ENCODE data around the gene PTGR1.
"Not testable (repeated sequence)": the region's sequence is repeated elsewhere in the genome, so short reads cannot be mapped to it uniquely, and the experiment has no call there.

Gene PTGR1

DNA sequence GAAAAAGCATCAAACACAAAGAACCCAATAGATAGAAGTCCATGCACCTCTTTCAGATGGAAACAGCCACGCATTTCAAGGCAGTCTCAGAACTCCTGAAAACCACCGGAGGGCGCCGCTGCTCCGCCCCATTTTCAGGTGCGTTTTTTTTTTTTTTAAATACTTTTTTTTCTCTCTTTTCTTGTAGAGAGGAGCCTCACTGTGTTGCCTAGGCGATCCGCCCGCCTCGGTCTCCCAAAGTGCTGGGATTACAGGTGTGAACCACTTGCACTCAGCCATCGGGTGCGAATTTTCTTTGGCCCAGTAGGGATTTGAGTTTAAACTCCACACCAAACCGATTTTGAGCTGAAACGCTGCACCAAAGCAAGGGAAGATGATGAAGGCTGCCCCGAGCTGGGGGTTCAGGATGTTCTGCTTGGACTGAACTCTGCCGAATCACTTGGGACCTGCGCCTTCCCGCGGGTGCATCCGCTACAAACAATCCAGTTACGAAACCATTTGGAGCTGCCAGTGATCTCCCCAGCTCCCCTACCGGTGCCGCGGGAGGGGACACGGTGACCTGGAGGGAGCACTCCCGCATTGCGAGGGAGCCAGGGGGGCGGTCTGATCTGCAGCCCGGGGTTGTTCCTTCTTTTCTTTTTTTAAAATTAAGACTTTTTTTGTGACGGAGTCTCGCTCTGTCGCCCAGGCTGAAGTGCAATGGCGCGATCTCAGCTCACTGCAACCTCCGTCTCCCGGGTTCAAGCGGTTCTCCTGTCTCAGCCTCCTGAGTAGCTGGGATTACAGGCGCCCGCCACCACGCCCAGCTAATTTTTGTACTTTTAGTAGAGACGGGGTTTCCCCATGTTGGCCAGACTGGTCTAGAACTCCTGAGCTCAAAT is 1.4 kb downstream of the PTGR1 start:
- H3K9me3 ChIP-seq = peaks cover 47% of the 10 kb centered on the region
- peak overlapping the region; percentile 72 for H3K4me2 ChIP-seq
- peaks cover 46% of the 10 kb centered on the region for H3K27me3 ChIP-seq
- no peak overlapping the region for H3K27ac ChIP-seq
- TF ChIP-seq Cebpa-rat (IDR thresholded peaks at IDR 0.05) = no peak
- H3K4me3 ChIP-seq = peak overlapping the region; percentile 56
- no peaks in the 10 kb centered on the region for H4K20me1 ChIP-seq
- H3K4me1 ChIP-seq = peaks cover 12% of the 10 kb centered on the region
- H3K9ac ChIP-seq = no peak overlapping the region
- H3K36me3 ChIP-seq = no peaks in the 10 kb centered on the region

DNA sequence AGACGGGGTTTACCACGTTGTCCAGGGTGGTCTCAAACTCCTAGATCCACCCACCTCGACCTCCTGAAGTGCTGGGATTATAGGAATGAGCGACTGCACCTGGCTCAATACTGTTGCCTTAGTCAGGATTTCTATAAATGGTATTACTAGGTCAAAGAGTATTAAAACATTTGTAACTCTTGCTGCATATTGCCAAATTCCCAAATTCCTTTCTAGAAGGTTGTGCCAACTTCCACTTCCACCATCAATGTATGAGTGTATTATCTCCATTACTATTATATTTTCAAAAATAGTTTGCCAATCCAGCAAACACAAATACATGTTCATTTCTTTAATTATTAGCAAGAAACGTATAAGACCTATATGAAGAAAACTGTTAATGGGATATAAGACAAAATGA is 10.6 kb downstream of the PTGR1 start:
- Histone ChIP-seq H3K4me3 (no peak overlapping the region), H3K4me2 (no peak overlapping the region), H4K20me1 (no peaks in the 10 kb centered on the region), H3K27me3 (no peaks in the 10 kb centered on the region), H3K4me1 (no peaks in the 10 kb centered on the region), H3K36me3 (no peaks in the 10 kb centered on the region), H3K27ac (no peak overlapping the region), H3K9ac (no peak overlapping the region), H3K9me3 (peaks cover 3% of the 10 kb centered on the region; the same call in 1 of the 2 replicates)
- TF ChIP-seq Cebpa-rat (IDR thresholded peaks at IDR 0.05) = no peak

DNA sequence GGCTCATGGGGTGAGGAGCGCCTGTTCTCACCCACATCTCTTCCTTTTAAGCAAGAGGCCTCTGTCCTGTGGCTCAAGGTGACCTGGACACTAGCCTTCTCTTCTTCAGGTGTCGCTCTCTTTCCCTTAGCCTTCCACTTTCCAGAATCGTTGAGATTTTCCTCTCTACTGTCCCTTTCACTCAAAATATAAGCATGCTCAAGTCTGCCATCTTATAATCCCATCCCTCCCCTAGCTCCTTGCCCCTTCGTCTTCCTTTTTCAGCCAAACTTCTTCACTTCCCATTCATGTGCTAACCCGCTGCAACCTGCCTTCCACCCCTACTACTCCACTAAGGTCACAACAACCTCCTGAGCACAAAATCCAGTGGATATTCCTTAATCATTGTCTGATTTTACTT is 13.1 kb downstream of the PTGR1 start:
- Histone ChIP-seq H3K36me3 (no peaks in the 10 kb centered on the region), H3K27ac (no peak overlapping the region), H3K4me1 (no peaks in the 10 kb centered on the region), H4K20me1 (no peaks in the 10 kb centered on the region), H3K4me2 (no peak overlapping the region), H3K27me3 (no peaks in the 10 kb centered on the region), H3K9me3 (no peaks in the 10 kb centered on the region), H3K4me3 (no peak overlapping the region), H3K9ac (no peak overlapping the region)
- TF ChIP-seq Cebpa-rat (IDR thresholded peaks at IDR 0.05) = no peak

DNA sequence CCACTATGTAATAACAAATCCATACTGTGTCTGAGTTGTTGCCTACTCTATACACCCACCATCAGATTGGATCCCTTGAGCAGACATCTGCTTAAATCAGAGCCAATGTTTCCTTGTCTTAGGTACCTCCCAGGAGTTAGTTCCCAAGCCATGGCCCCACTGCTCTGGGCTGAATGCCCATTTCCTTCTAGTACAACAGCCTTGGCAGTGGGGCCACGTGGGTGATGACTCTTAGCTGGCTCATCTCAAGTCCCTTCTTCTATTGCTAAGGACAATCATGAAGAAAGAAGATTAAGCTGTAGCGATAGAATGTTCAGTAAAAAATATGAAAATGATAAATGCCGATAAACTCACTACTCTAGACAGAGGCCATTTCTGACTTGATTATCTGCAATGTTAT is 16.6 kb downstream of the PTGR1 start:
- H4K20me1 ChIP-seq = no peaks in the 10 kb centered on the region
- H3K4me1 ChIP-seq = no peaks in the 10 kb centered on the region
- no peak overlapping the region for H3K9ac ChIP-seq
- H3K36me3 ChIP-seq = no peaks in the 10 kb centered on the region
- H3K27ac ChIP-seq = no peak overlapping the region
- no peak for TF ChIP-seq Cebpa-rat (IDR thresholded peaks at IDR 0.05)
- H3K9me3 ChIP-seq = no peaks in the 10 kb centered on the region
- no peaks in the 10 kb centered on the region for H3K27me3 ChIP-seq
- no peak overlapping the region for H3K4me2 ChIP-seq
- H3K4me3 ChIP-seq = no peak overlapping the region

DNA sequence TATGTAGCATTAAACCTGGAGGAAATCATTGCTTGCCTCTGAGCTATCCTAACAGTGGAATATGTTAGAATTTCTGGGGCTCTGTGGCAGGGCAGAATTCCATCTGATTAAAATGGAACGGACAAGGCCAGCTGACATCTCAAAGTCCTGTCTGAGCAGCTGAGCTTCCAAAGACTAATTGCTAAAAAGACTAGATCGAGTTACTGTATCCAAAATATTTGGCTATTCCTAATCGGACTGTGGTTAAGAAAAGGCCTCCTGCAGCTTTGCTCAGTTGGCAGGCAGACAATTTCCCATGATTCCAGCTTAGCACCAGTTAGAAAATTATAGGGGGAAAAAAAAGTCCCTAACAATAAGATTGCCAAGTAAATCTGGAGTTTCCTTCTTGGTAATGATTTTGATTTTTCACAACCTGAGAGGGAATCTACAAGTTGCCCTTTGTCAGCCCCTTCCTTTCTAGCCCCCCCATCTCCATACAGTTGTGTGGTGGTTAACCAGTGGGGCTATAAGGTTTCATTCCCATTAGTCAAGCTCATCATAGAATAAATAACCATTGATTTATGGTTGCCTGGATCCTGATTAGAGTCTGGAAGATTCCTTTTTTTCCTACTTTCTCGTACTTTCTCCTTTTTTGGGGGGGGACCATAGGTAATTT is 26.4 kb downstream of the PTGR1 start:
- Histone ChIP-seq H3K4me2 (no peak overlapping the region), H3K4me1 (no peaks in the 10 kb centered on the region), H3K4me3 (no peak overlapping the region), H4K20me1 (no peaks in the 10 kb centered on the region), H3K27me3 (no peaks in the 10 kb centered on the region), H3K9ac (no peak overlapping the region), H3K36me3 (no peaks in the 10 kb centered on the region), H3K27ac (no peak overlapping the region), H3K9me3 (peaks cover 42% of the 10 kb centered on the region)
- no peak for TF ChIP-seq Cebpa-rat (IDR thresholded peaks at IDR 0.05)

DNA sequence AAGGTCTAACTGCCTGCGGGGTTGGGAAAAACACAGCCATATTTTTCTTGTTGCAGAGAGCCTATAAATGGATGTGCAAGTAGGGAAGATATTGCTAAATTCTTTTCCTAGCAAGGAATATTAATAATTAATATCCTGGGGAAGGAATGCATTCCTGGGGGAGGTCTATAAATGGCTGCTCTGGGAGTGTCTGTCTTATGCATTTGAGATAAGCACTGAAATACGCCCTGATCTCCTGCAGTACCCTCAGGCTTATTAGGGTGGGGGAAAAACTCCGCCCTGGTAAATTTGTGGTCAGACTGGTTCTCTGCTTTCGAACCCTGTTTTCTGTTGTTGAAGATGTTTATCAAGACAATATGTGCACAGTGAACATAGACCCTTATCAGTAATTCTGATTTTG is 31.3 kb downstream of the PTGR1 start:
- not testable (repeated sequence) for H3K4me3 ChIP-seq, H3K36me3 ChIP-seq, H4K20me1 ChIP-seq, H3K27ac ChIP-seq, H3K27me3 ChIP-seq, H3K4me1 ChIP-seq, H3K9ac ChIP-seq, H3K4me2 ChIP-seq
- H3K9me3 ChIP-seq = peaks cover 79% of the 10 kb centered on the region

DNA sequence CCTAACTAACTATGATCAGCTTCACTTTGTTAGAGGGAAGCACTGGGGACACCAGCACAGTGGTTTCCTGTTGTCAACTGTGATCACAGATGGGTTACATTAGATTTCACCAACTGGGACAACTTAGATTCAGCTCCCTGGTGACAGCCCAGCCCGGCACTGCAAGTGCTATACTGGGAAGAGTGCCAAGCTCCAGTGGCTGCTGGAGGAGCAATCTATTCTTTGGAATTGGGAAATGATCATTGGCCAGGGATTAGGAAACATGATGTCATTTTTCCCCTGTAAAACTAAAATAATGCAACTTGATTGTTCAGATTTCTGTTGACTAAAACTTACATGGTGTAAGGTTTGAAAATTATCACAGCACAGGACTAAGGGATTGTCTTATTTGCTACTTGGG is 33.2 kb downstream of the PTGR1 start:
- Histone ChIP-seq H3K9ac (no peak overlapping the region), H4K20me1 (no peaks in the 10 kb centered on the region), H3K36me3 (no peaks in the 10 kb centered on the region), H3K9me3 (peaks cover 67% of the 10 kb centered on the region), H3K27ac (no peak overlapping the region), H3K4me1 (no peaks in the 10 kb centered on the region), H3K4me3 (no peak overlapping the region), H3K4me2 (no peak overlapping the region), H3K27me3 (no peaks in the 10 kb centered on the region)
- TF ChIP-seq Cebpa-rat (IDR thresholded peaks at IDR 0.05) = no peak

DNA sequence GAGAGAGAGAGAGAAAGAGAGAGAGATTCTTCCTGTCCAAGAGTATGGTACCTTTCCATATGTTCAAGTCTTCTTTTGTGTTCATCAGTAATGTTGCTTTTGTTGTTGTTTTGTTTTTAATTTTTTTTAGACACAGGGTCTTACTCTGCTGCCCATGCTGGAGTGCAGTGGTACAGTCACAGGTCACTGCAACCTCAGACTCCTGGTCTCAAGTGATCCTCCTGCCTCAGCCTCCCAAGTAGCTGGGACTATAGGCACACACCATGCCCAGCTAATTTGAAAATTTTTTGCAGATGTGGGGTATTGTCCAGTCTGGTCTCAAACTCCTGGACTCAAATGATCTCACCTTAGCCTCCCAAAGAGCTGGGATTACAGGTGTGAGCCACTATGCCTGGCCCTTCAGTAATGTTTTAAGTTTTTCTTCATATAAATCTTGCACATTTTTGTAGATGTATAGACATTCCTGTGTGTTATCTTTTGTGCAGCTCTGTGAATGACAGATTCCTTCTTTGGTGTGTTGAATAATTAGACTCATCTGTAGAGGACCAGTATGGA is 38.2 kb downstream of the PTGR1 start:
- TF ChIP-seq Cebpa-rat (IDR thresholded peaks at IDR 0.05) = no peak
- Histone ChIP-seq H4K20me1 (no peaks in the 10 kb centered on the region), H3K4me1 (no peaks in the 10 kb centered on the region), H3K9ac (no peak overlapping the region), H3K27ac (no peak overlapping the region), H3K9me3 (peaks cover 50% of the 10 kb centered on the region), H3K4me2 (no peak overlapping the region), H3K4me3 (no peak overlapping the region), H3K27me3 (no peaks in the 10 kb centered on the region), H3K36me3 (no peaks in the 10 kb centered on the region)

DNA sequence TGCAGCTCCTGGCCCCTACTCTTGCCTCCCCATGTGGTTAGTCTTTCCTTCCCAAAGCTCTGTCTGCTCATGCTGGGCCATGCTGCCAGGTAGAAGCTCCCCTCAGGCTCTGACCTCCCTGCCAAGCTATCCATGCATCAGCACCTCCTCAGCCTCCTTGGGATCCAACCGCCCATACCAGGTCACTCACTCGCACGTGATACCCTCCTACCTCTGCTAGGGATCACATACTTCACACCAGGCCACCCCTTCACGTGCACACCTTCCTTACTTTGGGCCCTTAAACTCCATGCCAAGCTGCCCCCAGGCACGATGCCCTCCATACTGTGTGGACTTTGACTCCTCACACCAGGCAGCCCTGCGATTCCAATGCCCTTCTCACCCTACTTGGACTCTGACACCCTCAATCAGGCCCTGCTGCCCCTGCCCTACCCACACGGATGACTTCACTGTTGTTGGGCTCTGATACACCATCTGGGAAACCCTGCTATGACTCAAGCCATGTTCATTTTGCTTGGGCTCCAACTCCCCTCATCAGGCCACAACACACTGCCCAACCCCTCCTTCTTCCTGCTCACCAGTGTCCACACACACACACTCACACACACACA is 40.3 kb downstream of the PTGR1 start:
- H3K9ac ChIP-seq = no peak overlapping the region
- no peaks in the 10 kb centered on the region for H4K20me1 ChIP-seq
- H3K9me3 ChIP-seq = peaks cover 53% of the 10 kb centered on the region
- H3K36me3 ChIP-seq = no peaks in the 10 kb centered on the region
- H3K27me3 ChIP-seq = no peaks in the 10 kb centered on the region
- no peak for TF ChIP-seq Cebpa-rat (IDR thresholded peaks at IDR 0.05)
- no peaks in the 10 kb centered on the region for H3K4me1 ChIP-seq
- H3K4me3 ChIP-seq = no peak overlapping the region
- H3K4me2 ChIP-seq = no peak overlapping the region
- no peak overlapping the region for H3K27ac ChIP-seq

DNA sequence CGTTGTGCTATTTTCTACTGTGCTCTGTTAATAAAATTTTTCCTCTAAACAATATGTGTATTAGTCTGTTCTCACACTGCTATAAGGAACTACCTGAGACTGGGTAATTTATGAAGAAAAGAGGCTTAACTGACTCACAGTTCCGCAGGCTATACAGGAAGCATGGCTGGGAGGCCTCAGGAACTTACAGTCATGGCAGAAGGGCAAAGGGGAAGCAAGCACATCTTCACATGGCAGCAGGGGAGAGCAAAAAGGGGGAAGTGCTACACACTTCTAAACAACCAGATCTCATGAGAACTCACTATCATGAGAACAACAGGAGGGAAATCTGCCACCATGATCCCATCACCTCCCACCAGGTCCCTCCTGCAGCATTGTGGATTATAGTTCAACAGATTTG is 44.0 kb downstream of the PTGR1 start:
- H3K27me3 ChIP-seq, H3K4me3 ChIP-seq, H3K4me1 ChIP-seq, H3K27ac ChIP-seq, H3K36me3 ChIP-seq, H3K9ac ChIP-seq, H4K20me1 ChIP-seq, H3K4me2 ChIP-seq: not testable (repeated sequence)
- H3K9me3 ChIP-seq = peaks cover 69% of the 10 kb centered on the region

All from BLaER1 (cell line).